Adrenal gland (tissue), 12 donors: ENCODE data around the gene EPC2. TPM values are rescaled to one million over a fixed set of nuclear protein-coding genes. Genes with fewer than 3 reads are reported as not detected.

Source experiments
- DNase-seq, 7 donors: peaks; one replicate each; pipeline ENCODE4 v3.0.0-alpha.2; 2019 to 2020
- H3K27ac ChIP-seq, 5 donors: fragments of 200-600 bp; sonication (generic) in 4 of 5; 1 replicate in 3 of 5; 2 replicates in 2 of 5; pipeline versions ENCODE4 v1.5.1 to v1.8.0; 2016 to 2020; ENCODE audit warnings: mild to moderate bottlenecking in 1 of 5
- H3K27me3 ChIP-seq: fragments of 200-600 bp; 2 replicates; pipeline ENCODE4 v1.8.0; 2021
- H3K36me3 ChIP-seq, 2 donors: fragments of 200-600 bp; replicated peaks in 1 of 2; 1 replicate in 1 of 2; 2 replicates in 1 of 2; pipeline versions ENCODE4 v1.5.1 to v1.8.0; 2018 to 2022
- H3K4me1 ChIP-seq, 2 donors: fragments of 200-600 bp; replicated peaks in 1 of 2; 1 replicate in 1 of 2; 2 replicates in 1 of 2; pipeline versions ENCODE4 v1.5.1 to v1.8.0; 2018 to 2021
- H3K4me3 ChIP-seq, 4 donors: fragments of 200-600 bp; sonication (generic) in 3 of 4; one replicate each; pipeline ENCODE4 v1.5.1; 2016 to 2018
- H3K9me3 ChIP-seq, 3 donors: fragments of 200-600 bp; sonication (generic) in 1 of 3; replicated peaks in 1 of 3; 1 replicate in 2 of 3; 2 replicates in 1 of 3; pipeline versions ENCODE4 v1.5.1 to v1.8.0; 2016 to 2021
- POLR2A ChIP-seq, 2 donors: fragments of 450-650 bp; IDR thresholded peaks; one replicate each; pipeline ENCODE4 v1.6.1; 2017; ENCODE audit warnings: antibody characterized with exemption in 2 of 2, mild to moderate bottlenecking in 2 of 2, moderate library complexity in 1 of 2
- WGBS, 4 donors: extraction: QIAGEN DNeasy Blood & Tissue Kit in 2 of 4; methylation state at CpG; one replicate each; pipeline versions ENCODE4 v1.1.5 to v1.1.7; 2013 to 2017; 5-methylcytosine and 5-hydroxymethylcytosine counted together
- intact Hi-C, 2 donors: fragments of 100-400 bp; cut with DNase I; formaldehyde crosslinking; loops; one replicate each; pipeline versions ENCODE4 v1.14.1 to v1.15.0; 2022 to 2023
- polyA plus RNA-seq, 3 donors: library from polyadenylated mRNA; stranded (reverse); fragments of 200-250 nt in 2 of 3; fragments of 350-450 nt in 1 of 3; fragmentation: Illumina TruSeq in 1 of 3; extraction: RNeasy Lipid Tissue Mini Kit (QIAGEN cat#74804) in 1 of 3; gene quantifications; one replicate each; pipeline ENCODE4 v1.2.3, GENCODE V29; 2013 to 2014
- small RNA-seq, 2 donors: library from RNA; depleted of rRNA; stranded (forward); fragments of <200 nt; gene quantifications; one replicate each; pipeline ENCODE3, GENCODE V24; 2016
- total RNA-seq, 9 donors: library from RNA; depleted of rRNA in 4 of 9; stranded (reverse); fragments of >200 nt in 4 of 9; fragments of 120-200 nt in 1 of 9; fragmentation: NEBNext Ultra II Directional in 1 of 9; extraction: Animal tissue kit (Norgen Biotek cat#: 25700) in 1 of 9; gene quantifications; one replicate each; pipeline versions ENCODE4 v1.1.0 to v1.2.4, GENCODE V29; 2013 to 2023
- TF ChIP-seq, protein P1 (sequence below), 6 experiments: fragments of 450-650 bp in 4 of 6; fragments of 200-600 bp in 2 of 6; sonication (generic) in 1 of 6; IDR thresholded peaks; 1 replicate in 5 of 6; 2 replicates in 1 of 6; pipeline versions ENCODE4 v1.5.1 to v1.8.0; 2016 to 2021; ENCODE audit warnings: antibody characterized with exemption in 6 of 6, mild to moderate bottlenecking in 2 of 6, moderate library complexity in 1 of 6
- donor health status: healthy with polysubstance abuse.
- donor health status: Bipolar disorder and iron deficiency.
- donor health status: DM: yes; HTN: yes; CAD: no.
- donor health status: DM: no; HTN: no; CAD: no.
- donor health status: DM: no; HTN: no; CAD: no.
- donor health status: DM: yes; HTN: yes; CAD: no.

Gene EPC2
- total and polyA plus RNA-seq, 12 donors, result 8.0 to 57.4 (median 27.8) TPM

DNA sequence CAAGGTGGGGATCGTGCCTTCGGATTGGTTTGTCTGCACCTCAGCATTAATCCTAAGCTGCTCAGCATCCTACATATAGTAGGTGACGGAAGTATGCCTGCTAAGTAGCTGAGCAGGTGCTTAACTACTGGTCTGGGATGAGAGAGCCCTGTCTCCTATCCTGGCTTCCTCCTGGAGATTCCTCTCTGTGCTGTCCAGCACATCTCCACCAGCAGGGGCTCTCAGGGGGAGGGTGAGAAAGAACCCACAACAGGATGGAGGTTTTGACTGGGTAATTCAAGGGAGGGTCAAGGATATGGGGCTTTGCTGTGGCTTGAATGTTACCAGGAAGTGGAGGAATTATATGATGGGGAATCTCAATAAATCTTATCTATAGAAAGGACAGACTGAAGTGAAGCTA is 185.1 kb downstream of the EPC2 start:
- no peaks in the 10 kb centered on the region for H3K36me3 ChIP-seq
- no peak overlapping the region for H3K27ac ChIP-seq
- 84 to 88% (median 85%) methylated on average over 3 of the region's 3 CpGs for WGBS, 4 donors
- peaks cover 0 to 6% of the 10 kb centered on the region in 2 donors for H3K4me1 ChIP-seq
- no peaks in the 10 kb centered on the region for H3K27me3 ChIP-seq
- no peaks in the 10 kb centered on the region for H3K9me3 ChIP-seq
- no peak overlapping the region for H3K4me3 ChIP-seq
- DNase-seq, result no peak
- intact Hi-C loops, result no loop called here
- TF ChIP-seq, protein P1, sequence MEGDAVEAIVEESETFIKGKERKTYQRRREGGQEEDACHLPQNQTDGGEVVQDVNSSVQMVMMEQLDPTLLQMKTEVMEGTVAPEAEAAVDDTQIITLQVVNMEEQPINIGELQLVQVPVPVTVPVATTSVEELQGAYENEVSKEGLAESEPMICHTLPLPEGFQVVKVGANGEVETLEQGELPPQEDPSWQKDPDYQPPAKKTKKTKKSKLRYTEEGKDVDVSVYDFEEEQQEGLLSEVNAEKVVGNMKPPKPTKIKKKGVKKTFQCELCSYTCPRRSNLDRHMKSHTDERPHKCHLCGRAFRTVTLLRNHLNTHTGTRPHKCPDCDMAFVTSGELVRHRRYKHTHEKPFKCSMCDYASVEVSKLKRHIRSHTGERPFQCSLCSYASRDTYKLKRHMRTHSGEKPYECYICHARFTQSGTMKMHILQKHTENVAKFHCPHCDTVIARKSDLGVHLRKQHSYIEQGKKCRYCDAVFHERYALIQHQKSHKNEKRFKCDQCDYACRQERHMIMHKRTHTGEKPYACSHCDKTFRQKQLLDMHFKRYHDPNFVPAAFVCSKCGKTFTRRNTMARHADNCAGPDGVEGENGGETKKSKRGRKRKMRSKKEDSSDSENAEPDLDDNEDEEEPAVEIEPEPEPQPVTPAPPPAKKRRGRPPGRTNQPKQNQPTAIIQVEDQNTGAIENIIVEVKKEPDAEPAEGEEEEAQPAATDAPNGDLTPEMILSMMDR (IDR thresholded peaks at IDR 0.05), result no peak
- no peak for TF ChIP-seq POLR2A (IDR thresholded peaks at IDR 0.05)

- 89 to 97% (median 93%) methylated on average over 7 of the region's 7 CpGs for WGBS, 4 donors
Measured at GRCh38 chr2:148832637-148833036, 188.1 kb downstream of the EPC2 start.

More at GRCh38 chr2:148832637-148833036, 188.1 kb downstream of the EPC2 start:
- TF ChIP-seq, protein P1 (IDR thresholded peaks at IDR 0.05), result no peak
- no peak for TF ChIP-seq POLR2A (IDR thresholded peaks at IDR 0.05)
- Histone ChIP-seq H3K27me3 (no peaks in the 10 kb centered on the region), H3K36me3 (no peaks in the 10 kb centered on the region), H3K4me1 (peaks cover 0 to 6% of the 10 kb centered on the region in 2 donors), H3K9me3 (no peaks in the 10 kb centered on the region), H3K27ac (no peak overlapping the region), H3K4me3 (no peak overlapping the region)
- intact Hi-C loops, result no loop called here
- no peak for DNase-seq

Small RNA genes lying within 50 kb of the gene (small RNA-seq; reads per million reads assigned to genes)
- gene RNU2-9P (0 reads per million in 2 donors), gene RPS29P8 (0 reads per million in 2 donors)

Other genes starting within 250 kb of the EPC2 start
- 10 to 100 TPM in 8 of 9 donors, 1 to 10 TPM in 1; 9.1 to 62.1 (median 19.6) TPM for gene KIF5C, start 230.5 kb downstream of the EPC2 start, total RNA-seq
- 10 to 100 TPM; 16.0 to 31.2 (median 18.8) TPM for gene KIF5C, start 230.5 kb downstream of the EPC2 start, polyA plus RNA-seq